Omental fat pad (tissue), 4 donors: ENCODE measurements around the gene ITGB7. TPM values are rescaled to one million over a fixed set of nuclear protein-coding genes. Genes with fewer than 3 reads are reported as not detected.

Experiments used
- ATAC-seq: fragments of 150-250 bp; one replicate; pipeline ENCODE4 v1.9.1; 2016; ENCODE audit warnings: mild to moderate bottlenecking, moderate library complexity; ENCODE audit not compliant: low FRiP score
- DNase-seq: peaks from one replicate; pipeline ENCODE4 v3.0.0-alpha.2; 2019; ENCODE audit warnings: low spot score
- CTCF ChIP-seq, 3 donors: fragments of 450-650 bp; IDR thresholded peaks; one replicate each; pipeline ENCODE4 v1.5.1; 2016 to 2017; ENCODE audit warnings: antibody characterized with exemption in 3 of 3, mild to moderate bottlenecking in 3 of 3, moderate library complexity in 2 of 3
- total RNA-seq, 4 donors: library from RNA; depleted of rRNA; stranded (reverse); fragments of >200 nt; gene quantifications; one replicate each; pipeline ENCODE4 v1.1.0, GENCODE V29; 2016

ITGB7 gene
- total RNA-seq, 4 donors from 2014 or later = 1.1 to 2.8 (median 1.9) TPM

- no peak for TF ChIP-seq CTCF (IDR thresholded peaks at IDR 0.05)
- ATAC-seq = no peak
- DNase-seq = no peak
These were observed 30.3 kb downstream of the ITGB7 start for GRCh38 chr12:53176750-53177149.

- ATAC-seq (peak; percentile 50), DNase-seq (no peak)
- TF ChIP-seq CTCF (IDR thresholded peaks at IDR 0.05) = no peak
These were observed 32.1 kb downstream of the ITGB7 start for GRCh38 chr12:53174881-53175491.

- no peak for TF ChIP-seq CTCF (IDR thresholded peaks at IDR 0.05)
- ATAC-seq (no peak), DNase-seq (no peak)
These were observed 33.9 kb downstream of the ITGB7 start for GRCh38 chr12:53173085-53173715.

GRCh38 chr12:53172352-53172751 is 34.7 kb downstream of the ITGB7 start:
- no peak for TF ChIP-seq CTCF (IDR thresholded peaks at IDR 0.05)
- no peak for DNase-seq
- no peak for ATAC-seq

GRCh38 chr12:53171725-53172329 is 35.2 kb downstream of the ITGB7 start:
- DNase-seq (no peak), ATAC-seq (no peak)
- no peak for TF ChIP-seq CTCF (IDR thresholded peaks at IDR 0.05)

GRCh38 chr12:53170876-53171724 is 36.0 kb downstream of the ITGB7 start:
- no peak for ATAC-seq
- no peak for DNase-seq
- no peak for TF ChIP-seq CTCF (IDR thresholded peaks at IDR 0.05)
